ENCODE measurements around the gene TMUB1.
"Not testable (repeated sequence)": the region's sequence is repeated elsewhere in the genome, so short reads cannot be mapped to it uniquely, and the experiment has no call there.

The TMUB1 gene

DNA sequence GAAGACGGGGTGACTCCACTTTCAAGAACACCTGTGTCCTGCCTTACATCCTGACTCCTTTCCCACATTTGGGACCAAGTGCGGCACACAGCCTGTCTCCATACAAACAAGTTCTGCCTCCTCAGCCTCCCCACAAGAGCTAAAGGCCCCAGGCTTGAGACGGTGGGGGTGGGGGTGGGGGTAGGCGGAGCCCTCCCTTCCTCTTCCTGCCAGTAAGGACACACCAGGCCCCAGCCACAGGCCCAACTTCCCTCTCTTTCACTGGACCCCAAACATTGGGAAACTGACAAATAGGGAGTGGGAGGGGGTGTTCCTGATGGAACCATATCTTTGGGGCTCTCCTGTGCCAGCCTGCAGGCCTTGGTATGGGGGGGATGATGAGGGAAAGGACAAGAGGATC lies 30.2 kb downstream of the TMUB1 start:
- DNase-seq (ENCODE audit: low read depth) = no peak

DNA sequence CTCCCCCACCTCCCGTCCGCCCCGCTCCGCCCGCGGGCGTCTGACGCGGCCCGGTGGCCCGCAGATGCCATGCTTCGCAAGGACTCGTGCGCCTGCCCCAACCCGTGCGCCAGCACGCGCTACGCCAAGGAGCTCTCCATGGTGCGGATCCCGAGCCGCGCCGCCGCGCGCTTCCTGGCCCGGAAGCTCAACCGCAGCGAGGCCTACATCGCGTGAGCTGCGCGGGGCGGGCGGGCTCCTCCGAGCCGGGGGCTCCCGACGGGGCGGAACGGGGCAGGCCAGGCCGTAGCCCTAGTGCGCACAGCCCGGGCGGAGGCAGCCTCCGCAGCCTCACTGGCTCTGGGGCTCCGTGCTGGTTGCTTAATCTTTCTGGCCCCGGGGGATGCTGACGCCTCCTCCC lies 32.2 kb downstream of the TMUB1 start:
- DNase-seq (ENCODE audit: low read depth) = no peak

DNA sequence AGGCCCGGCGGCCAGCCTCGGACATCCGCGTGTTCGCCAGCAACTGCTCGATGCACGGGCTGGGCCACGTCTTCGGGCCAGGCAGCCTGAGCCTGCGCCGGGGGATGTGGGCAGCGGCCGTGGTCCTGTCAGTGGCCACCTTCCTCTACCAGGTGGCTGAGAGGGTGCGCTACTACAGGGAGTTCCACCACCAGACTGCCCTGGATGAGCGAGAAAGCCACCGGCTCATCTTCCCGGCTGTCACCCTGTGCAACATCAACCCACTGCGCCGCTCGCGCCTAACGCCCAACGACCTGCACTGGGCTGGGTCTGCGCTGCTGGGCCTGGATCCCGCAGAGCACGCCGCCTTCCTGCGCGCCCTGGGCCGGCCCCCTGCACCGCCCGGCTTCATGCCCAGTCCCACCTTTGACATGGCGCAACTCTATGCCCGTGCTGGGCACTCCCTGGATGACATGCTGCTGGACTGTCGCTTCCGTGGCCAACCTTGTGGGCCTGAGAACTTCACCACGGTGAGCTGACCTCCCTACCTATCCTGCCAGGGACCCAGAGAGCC lies 34.3 kb downstream of the TMUB1 start:
- no peak for DNase-seq (ENCODE audit: low read depth)

DNA sequence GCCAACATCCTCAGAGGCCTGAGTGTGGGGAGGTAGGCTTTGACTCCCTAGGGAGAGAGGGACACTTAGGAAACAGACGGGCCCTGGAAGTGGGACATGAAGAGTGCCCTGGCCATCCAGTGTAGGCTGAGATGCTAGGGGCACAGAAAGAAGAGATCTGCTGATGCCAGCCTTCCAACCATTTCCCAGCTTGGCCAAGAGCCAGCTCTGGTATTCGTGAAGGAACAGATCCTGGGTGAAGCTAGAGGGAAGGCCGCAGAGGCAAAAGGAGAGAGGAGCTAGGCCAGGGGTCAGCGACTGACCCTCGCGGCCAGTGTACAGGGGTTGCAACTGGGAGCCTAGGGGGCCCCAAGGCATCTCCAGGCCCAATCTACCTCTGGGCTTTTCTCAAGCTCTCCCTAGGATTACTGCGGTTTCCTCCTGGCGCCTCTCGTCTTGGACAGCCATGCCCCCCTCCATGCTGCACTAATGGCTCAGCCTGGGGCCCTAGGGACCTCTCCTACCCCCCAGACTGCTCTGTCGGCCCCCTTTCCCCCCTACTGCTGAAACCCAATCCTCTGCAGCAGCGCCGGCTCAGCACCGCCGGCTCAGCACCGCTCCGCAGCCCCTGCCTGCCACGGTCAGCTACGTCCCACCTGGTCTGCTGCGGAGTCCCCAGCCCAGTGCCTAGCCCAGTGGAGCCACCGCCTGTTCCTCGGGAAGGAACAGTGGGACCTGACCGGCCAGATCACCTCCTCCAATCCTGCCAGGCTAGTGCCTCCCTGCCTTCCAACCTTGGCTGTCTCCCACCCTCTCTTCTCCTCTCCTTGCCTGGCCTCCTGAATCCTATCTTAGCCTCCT lies 35.1 kb downstream of the TMUB1 start, which contains the start of gene ASIC3:
ASIC3 (plus strand) TSS at position 556 of the 840 bp plus-strand sequence. CDS start 355 bp downstream, outside the sequence.
- DNase-seq (ENCODE audit: low read depth) = no peak

DNA sequence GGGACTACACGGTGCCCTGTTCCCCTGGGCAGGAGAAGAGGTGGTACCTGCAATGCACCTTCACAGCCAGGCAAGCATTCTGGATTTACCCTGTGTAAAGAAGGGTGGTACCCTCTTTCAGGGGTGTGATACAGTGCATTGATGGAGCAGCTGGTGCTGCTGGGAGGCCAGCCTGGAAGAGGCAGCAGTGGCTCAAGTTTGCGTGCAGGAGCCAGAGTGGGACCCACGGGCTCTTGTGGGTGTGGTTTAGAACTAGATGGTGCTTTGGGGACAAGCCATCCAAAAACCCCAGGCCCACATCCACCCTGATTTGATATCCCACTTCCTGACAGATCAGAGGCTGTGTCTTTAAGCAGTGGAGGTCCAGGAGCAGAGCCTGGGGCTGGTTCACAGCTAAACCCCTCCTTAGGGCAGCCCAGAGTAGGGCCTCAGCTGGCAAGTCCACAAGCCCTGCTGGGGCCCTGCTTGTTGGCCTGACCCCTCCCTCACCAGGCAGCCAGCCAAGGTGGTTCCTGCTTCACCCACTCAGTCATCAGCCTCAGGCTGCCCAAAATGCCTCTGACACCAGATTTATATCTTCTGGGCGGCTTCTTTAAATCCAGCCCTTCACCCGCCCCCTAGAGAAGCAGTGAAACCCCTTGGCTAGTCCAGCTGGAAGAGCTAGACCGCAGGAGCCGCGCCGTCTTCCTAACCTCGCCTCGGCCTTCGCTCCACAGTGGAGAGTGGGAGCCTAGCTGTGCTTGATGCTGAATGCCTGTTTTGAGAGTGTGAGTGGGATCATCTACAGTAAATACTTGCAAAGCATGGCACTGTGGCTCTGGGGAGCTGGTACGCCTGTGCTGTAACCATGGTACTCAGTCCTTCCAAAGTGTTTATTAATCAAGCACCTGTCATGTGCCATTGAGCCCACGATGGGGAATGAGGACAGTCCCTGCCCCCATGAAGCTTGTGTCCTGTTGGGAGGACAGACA lies 36.4 kb downstream of the TMUB1 start:
- no peak for DNase-seq (ENCODE audit: low read depth)

DNA sequence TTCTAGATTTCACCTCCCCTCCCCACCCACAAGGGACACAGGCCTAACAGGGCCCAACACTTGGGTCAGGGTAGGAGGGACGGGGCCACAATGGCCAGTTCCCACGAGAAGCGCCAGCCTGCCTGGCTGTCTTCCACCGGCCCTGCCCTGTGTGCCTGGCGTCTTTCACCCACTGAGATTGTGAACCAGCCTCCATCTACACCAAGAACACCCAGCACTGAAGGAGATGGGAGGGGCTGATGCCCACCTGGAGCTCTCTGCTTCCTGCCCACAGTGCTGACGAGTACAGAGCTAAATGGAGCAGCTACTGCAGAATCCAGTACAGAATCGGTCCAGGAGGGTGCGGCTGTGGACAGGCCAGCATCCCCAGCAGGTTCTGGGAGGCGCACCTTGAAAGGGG lies 37.3 kb downstream of the TMUB1 start:
- DNase-seq (ENCODE audit: low read depth) = no peak

DNA sequence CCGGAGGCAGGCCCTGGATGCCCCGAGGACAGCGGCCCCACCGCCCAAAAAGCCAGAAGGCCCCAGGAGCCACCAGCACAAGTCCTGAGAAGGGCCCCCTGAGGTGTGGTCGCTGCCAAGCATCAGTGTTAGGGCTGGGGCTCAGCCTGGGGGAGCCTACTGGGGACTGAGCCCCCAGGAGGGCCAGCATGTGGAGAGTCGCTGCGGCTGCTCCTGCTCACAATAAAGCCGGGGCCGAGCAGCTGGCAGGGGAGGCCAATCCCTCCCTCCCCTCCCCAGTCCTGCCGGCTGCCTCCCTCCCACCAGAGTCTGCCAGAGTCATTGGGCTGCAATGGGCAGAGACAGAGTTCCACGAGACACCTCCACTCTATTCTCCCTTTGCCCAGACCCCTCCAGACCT lies 38.0 kb downstream of the TMUB1 start:
- DNase-seq (ENCODE audit: low read depth) = no peak

DNA sequence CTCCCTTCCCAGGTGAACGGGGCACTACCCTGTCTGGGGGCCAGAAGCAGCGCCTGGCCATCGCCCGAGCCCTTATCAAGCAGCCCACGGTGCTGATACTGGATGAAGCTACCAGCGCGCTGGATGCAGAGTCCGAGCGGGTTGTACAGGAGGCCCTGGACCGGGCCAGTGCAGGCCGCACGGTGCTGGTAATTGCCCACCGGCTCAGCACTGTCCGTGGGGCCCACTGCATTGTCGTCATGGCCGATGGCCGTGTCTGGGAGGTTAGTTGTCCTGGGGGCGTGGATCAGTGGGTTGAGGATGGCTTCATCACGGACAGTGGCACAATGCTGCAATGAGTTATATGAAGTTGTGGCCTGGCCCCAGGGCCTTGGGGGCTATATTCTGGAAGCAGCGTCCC lies 39.3 kb downstream of the TMUB1 start:
- no peak for DNase-seq (ENCODE audit: low read depth)

DNA sequence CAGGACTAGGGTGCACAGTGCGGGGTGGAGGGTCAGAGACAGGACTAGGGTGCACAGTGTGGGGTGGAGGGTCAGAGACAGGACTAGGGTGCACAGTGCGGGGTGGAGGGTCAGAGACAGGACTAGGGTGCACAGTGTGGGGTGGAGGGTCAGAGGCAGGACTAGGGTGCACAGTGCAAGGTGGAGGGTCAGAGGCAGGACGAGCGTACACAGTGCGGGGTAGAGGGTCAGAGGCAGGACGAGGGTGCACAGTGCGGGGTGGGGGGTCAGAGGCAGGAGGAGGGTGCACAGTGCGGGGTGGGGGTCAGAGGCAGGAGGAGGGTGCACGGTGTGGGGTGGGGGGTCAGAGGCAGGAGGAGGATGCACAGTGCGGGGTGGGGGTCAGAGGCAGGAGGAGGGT lies 39.8 kb downstream of the TMUB1 start:
- DNase-seq (ENCODE audit: low read depth) = not testable (repeated sequence)

DNA sequence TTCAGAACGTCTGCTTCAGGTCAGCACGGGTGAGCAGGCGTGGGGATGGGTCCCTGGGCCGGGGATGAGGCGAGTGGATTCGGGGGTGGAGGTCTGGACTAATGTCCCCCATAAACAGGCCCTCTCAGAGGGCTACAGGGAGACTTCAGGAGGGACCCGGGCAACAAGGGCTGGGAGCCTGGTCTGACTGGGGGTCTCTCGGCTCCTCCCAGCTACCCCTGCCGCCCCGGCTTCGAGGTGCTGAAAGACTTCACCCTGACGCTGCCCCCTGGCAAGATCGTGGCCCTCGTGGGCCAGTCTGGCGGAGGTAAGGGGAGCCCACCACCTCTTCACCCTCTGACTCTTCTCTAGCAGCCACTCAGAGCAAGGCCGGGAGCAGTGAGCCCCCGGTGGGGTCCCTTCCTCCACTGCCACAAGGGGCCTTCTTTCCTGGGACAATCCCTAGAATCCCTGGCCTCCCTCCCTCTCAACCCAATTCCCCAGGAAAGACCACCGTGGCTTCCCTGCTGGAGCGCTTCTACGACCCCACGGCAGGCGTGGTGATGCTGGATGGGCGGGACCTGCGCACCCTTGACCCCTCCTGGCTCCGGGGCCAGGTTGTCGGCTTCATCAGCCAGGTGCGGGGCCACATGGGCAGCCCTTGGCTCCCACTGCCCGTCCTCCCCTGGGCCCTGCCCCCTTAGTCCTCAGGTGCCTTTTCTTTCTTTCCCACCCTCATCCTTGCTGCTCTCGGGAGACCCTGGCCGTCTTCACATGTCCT lies 42.5 kb downstream of the TMUB1 start:
- no peak for DNase-seq (ENCODE audit: low read depth)

DNA sequence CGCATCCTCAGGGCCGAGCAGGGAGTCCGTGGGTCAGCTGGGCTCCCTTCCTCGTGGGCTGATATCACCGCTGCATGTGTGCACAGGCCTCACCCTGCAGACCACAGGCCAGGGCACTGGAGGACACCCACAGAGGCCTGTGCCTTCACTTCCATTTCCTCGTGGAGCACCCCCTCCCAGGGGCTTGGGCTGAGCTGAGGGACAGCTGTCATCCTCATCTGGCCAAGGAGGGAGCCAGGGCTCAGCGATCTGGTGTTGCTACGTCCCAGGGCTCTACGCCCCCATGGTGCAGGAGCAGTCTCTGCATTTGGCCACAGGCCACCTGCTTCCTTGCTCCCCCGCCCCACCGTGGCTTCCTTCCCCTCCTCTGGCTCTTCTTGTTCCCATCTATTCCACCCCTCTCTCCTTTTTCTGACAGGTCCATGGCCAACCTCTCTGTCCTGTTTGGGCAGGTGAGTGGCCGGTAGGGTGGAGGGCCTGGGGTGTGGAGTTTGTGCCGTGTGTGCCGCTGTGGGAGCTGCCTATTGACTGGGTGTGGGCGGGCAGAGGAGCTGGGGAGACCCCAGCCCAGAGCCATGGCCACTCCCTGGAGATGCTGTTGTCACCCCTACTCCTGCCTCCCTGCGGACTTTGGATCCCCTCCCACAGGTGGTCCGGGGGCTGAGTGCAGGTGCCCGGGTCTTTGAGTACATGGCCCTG lies 43.3 kb downstream of the TMUB1 start:
- DNase-seq (ENCODE audit: low read depth) = no peak

DNA sequence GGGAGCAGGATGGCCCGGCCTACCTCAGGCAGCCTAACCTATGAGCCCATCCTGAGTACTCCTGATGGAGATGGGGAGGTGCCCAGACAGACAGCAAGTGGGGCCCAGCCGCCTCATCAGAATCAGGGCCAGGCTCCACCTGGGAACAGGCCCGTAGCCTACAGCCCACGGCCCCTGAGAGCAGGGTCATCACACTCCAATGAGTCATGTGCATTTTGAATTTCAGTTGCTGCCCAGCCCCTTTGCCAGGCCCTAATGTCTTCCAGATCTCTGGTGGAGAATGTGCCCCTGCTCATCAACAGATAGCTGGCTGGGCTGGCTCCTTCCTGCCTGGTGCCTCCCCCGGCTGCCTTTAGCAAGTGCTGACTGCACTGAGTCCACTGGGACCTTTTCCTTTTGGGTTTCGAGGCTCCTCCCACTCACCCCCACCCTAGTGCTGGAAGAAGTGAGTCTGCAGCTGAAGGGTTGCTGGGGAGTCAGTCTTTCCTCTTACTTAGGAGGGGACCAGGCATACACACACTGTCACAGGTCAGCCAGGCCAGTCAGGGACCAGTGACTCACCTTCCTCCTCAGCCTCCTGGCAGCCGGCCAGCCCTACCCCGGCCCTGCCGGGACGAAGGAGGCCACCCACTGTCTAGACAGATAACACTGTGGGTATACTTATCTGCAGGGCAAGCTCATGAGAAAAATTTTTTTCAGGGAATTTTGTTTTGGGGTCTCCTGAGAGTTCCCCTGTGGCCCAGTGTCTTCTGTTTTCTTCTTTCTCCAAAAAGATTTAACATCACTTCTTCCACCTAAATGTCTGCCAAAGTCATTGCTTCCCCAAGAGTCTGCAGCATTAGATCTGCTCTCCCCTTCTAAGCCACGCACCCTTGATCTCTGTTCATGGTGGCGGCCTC lies 44.1 kb downstream of the TMUB1 start:
- peak; percentile 71 for DNase-seq (ENCODE audit: low read depth)

DNA sequence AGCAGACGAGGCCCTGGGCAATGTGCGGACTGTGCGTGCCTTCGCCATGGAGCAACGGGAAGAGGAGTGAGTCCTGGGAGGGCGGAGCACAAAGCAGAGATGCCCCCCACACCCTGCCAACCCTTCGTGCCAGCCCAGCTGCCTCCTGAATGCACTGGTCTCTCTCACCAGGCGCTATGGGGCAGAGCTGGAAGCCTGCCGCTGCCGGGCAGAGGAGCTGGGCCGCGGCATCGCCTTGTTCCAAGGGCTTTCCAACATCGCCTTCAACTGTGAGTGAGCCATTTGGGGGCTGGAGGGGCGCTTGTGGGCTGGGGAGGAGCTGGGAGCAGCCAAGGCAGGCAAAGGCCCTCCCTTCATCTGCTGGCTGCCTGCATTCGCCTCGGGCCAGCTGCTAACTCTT lies 47.4 kb downstream of the TMUB1 start:
- no peak for DNase-seq (ENCODE audit: low read depth)

DNA sequence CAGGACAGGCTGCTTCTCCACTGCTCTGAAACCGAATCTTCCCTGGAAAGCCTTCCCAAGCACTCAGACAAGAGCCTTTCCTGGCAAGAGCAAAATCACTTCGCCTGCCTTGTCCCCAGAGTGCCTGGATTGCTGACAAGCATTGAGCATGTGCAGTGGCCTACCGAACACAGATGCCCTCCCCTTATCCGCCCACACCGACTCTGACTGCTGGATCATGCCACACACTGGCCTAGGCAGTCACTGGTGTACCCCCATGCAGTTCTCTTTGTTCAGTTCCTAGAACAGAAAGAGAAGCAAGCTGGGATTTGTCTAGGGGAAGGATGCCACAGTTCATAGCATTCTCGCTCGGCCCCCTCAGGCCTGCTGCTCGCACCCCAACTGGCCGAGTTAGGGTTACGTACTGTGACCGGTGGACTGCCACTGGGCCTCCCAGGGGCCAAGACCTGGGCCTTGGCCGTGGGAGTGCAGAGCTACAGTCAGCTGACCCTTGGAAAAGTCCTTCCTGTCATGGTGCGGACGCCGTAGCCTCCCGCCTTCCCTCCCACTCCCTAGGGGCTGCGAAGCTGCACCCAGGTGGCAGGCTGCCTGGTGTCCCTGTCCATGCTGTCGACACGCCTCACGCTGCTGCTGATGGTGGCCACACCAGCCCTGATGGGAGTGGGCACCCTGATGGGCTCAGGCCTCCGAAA lies 48.1 kb downstream of the TMUB1 start:
- no peak for DNase-seq (ENCODE audit: low read depth)

DNA sequence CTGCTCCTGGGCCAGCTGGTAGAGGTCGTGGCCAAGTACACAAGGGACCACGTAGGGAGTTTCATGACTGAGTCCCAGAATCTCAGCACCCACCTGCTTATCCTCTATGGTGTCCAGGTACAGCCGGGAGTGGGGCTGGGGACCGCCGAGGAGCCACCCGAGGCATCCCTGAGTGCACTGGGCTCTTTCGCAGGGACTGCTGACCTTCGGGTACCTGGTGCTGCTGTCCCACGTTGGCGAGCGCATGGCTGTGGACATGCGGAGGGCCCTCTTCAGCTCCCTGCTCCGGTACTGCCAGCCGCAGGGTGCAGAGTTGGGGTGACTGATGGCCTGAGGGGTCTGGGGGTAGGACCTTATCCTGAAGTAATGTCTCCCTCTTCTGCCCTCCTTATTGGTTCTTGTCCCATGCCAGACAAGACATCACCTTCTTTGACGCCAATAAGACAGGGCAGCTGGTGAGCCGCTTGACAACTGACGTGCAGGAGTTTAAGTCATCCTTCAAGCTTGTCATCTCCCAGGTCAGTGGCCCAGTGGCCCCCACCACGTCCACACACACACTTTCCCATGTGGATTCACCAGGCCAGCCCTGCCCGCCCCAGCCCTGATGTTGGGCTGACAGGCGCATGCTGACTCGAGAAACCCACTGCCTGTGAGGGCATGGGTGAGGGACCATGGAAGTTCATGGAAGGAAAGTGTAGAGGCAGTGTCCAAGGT lies 48.8 kb downstream of the TMUB1 start:
- DNase-seq (ENCODE audit: low read depth) = no peak

DNA sequence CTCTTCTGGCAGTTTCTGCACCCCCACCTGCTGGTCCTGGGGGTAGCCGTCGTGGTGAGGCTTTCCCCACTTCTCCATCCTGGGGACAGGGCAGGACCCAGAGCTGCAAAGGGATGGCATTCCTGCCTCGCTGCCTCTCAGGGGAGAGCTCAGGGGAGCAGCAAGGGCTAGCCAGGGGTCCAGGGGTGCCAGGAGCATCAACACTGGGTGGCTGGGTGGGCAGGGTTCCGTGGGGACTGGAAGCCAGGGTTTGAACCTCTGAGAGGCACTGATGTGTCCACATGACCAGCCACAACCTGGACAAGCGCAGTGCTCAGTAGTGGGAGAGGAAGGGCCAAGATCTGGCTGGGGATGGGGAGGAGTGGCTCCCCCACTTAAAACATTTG lies 49.4 kb downstream of the TMUB1 start:
- no peak for DNase-seq (ENCODE audit: low read depth)

DNA sequence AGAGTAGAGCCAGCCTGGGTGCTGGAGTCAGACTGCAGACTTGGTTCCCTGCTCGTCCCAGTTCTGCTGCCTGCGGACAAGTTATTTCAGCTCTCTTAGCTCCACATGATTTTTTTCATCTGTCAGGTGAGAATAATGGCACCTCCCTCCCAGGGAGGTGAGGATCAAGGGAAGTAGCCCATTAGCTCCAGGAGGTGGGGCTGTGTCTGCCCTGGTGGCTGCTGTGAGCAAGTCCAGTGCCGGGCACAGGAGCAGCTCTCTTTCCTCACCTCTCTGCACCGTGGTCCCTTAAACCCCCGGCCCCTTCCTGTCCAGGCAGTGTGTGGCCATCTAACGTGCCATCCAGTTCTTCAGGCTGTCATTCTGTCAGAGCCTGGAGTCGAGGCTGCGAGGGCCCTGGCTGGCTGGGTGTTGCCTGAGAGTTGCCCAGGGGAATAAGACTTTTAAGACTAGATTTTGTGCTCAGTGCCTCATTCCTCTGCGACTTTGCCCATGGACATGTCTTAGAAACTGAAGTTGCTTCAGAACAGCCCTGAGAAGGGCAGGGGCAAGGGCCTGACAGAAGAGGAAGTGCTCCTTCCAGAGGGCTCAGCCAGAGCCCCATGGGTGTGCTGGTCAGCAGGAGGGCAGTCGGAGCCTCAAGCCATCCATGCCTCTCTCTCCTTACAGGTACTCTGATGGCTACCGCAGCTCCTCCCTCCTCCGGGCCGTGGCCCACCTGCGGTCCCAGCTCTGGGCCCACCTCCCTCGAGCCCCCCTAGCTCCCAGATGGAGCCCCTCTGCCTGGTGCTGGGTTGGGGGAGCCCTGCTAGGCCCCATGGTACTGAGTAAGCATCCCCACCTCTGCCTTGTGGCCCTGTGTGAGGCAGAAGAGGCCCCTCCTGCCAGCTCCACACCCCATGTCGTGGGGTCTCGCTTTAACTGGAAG lies 50.1 kb downstream of the TMUB1 start:
- DNase-seq (ENCODE audit: low read depth) = no peak

Measured in GM04503 (cell line).